Activated CD4-positive, alpha-beta T cell treated with anti-CD3 and anti-CD28 coated beads for 1 hour (primary cell): ENCODE results near the gene HOXA3.

Experiments used
- DNase-seq: peaks from one replicate; pipeline ENCODE4 v3.0.0-alpha.2; 2020

The HOXA3 gene

GRCh38 chr7:27112955-27113949, 39.1 kb downstream of the HOXA3 start:
- DNase-seq = no peak

GRCh38 chr7:27112361-27112760, 40.0 kb downstream of the HOXA3 start:
- no peak for DNase-seq

- DNase-seq = no peak
Observed at GRCh38 chr7:27111751-27112277, 40.6 kb downstream of the HOXA3 start.

- no peak for DNase-seq
Observed at GRCh38 chr7:27111042-27111750, 41.2 kb downstream of the HOXA3 start.

GRCh38 chr7:27110186-27111031, 42.0 kb downstream of the HOXA3 start:
- DNase-seq = no peak

- DNase-seq = no peak
Observed at GRCh38 chr7:27109466-27110185, 42.8 kb downstream of the HOXA3 start.

GRCh38 chr7:27108390-27109127, 43.8 kb downstream of the HOXA3 start:
- no peak for DNase-seq

GRCh38 chr7:27107391-27108381, 44.7 kb downstream of the HOXA3 start:
- DNase-seq = no peak

- DNase-seq = no peak
Observed at GRCh38 chr7:27106901-27107240, 45.5 kb downstream of the HOXA3 start.

- DNase-seq = no peak
Observed at GRCh38 chr7:27106181-27106900, 46.0 kb downstream of the HOXA3 start.

- DNase-seq = no peak
Observed at GRCh38 chr7:27105301-27106031, 46.9 kb downstream of the HOXA3 start.

GRCh38 chr7:27104341-27105058, 47.9 kb downstream of the HOXA3 start:
- no peak for DNase-seq

GRCh38 chr7:27103489-27104226, 48.7 kb downstream of the HOXA3 start:
- DNase-seq = no peak

- no peak for DNase-seq
Observed at GRCh38 chr7:27102581-27103442, 49.6 kb downstream of the HOXA3 start, which contains the start of gene HOXA2. HOXA2 (minus strand) TSS chr7:27102683; CDS start chr7:27102500, 183 bp downstream.

GRCh38 chr7:27101957-27102580, 50.3 kb downstream of the HOXA3 start:
- no peak for DNase-seq
